Right lobe of liver (tissue), 6 donors: ENCODE data around the gene MPHOSPH9. TPM values are rescaled to one million over a fixed set of nuclear protein-coding genes. Genes with fewer than 3 reads are reported as not detected.
"Not testable (repeated sequence)": the region's sequence is repeated elsewhere in the genome, so short reads cannot be mapped to it uniquely, and the experiment has no call there.

Experiments
- ATAC-seq, 4 donors: fragments of 200-7000 bp; cut with Tn5 transposase; one replicate each; pipeline ENCODE4 v1.9.1; 2020; ENCODE audit warnings: mild to moderate bottlenecking in 4 of 4, moderate library complexity in 4 of 4
- DNase-seq, 3 donors: peaks; one replicate each; pipeline ENCODE4 v3.0.0-alpha.2; 2020
- H3K27ac ChIP-seq, 3 donors: fragments of 200-600 bp; one replicate each; pipeline ENCODE4 v1.8.0; 2022
- H3K27me3 ChIP-seq, 2 donors: fragments of 200-600 bp; one replicate each; pipeline ENCODE4 v1.8.0; 2022
- H3K36me3 ChIP-seq, 4 donors: fragments of 200-600 bp; sonication (generic) in 1 of 4; one replicate each; pipeline versions ENCODE4 v1.5.1 to v1.8.0; 2017 to 2022; ENCODE audit warnings: control low read depth in 1 of 4
- H3K4me1 ChIP-seq, 4 donors: fragments of 200-600 bp; sonication (generic) in 1 of 4; one replicate each; pipeline versions ENCODE4 v1.5.1 to v1.8.0; 2017 to 2022; ENCODE audit warnings: control low read depth in 1 of 4
- H3K4me3 ChIP-seq, 3 donors: fragments of 200-600 bp; one replicate each; pipeline ENCODE4 v1.8.0; 2022
- H3K9me3 ChIP-seq, 4 donors: fragments of 200-600 bp; sonication (generic) in 1 of 4; one replicate each; pipeline versions ENCODE4 v1.5.1 to v1.8.0; 2017 to 2022; ENCODE audit warnings: control low read depth in 1 of 4
- CTCF ChIP-seq, 4 donors: fragments of 200-600 bp in 3 of 4; fragments of 450-650 bp in 1 of 4; IDR thresholded peaks; one replicate each; pipeline versions ENCODE4 v1.5.1 to v1.8.0; 2016 to 2022; ENCODE audit warnings: antibody characterized with exemption in 4 of 4, mild to moderate bottlenecking in 2 of 4
- POLR2A ChIP-seq: fragments of 450-650 bp; IDR thresholded peaks from one replicate; pipeline ENCODE4 v1.6.1; 2017; ENCODE audit warnings: antibody characterized with exemption, mild to moderate bottlenecking
- WGBS: methylation state at CpG from one replicate; pipeline ENCODE4 v1.1.6; 2018; ENCODE audit warnings: low coverage, low lambda C conversion rate; ENCODE audit not compliant: insufficient coverage; ENCODE audit errors: missing lambda C conversion rate; 5-methylcytosine and 5-hydroxymethylcytosine counted together
- intact Hi-C, 2 donors: fragments of 100-400 bp; cut with DNase I; formaldehyde crosslinking; loops; one replicate each; pipeline versions ENCODE4 v1.11.2 to v1.14.1; 2022
- total RNA-seq, 6 experiments: library from RNA; depleted of rRNA in 2 of 6; stranded (reverse); fragments of >200 nt in 2 of 6; fragmentation: NEBNext Ultra II Directional in 3 of 6; extraction: Animal tissue kit (Norgen Biotek cat#: 25700) in 3 of 6; gene quantifications; one replicate each; pipeline versions ENCODE4 v1.1.0 to v1.2.4, GENCODE V29; 2016 to 2023
- donor health status: DM: no; HTN: yes; CAD: no.
- donor health status: DM: no; HTN: no; CAD: no.
- donor health status: DM: no; HTN: no; CAD: no.
- donor health status: DM: no; HTN: yes; CAD: no.
- donor health status: DM: no; HTN: yes; CAD: no.

The MPHOSPH9 gene
- total RNA-seq, 6 experiments from 2014 or later: 14.5 to 25.7 (median 19.1) TPM

DNA sequence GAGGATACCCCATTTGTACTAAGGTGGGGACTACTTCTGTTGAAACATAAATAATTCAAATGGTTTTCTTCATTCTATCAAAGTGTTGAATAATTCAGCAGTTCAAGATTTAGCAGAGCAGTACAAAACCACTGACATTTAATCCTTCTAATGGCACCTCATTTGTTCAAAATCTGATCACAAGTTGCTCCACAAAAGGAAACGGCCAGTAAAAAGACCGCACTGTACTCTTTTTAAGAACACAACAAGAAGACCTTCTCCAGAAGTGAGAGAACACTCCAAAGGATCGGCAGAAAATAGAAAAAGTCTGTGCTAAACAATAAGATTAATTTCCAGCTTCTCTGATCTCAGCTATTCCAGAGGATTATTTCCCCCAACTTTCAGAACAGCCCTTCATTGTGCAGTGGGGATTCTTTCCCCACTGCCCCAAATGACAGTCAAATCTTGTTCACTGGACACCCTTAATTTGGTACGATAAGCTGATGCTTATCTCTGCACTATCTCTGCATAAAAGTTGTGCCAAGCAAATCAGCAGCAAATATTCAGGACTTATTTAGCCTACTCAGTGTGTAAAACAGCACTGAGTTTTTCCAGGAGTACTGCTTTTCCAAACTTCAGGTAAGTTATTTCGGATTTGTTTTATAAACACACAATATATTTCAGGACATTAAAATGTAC, 5.2 kb downstream of the MPHOSPH9 start:
- 48% methylated on average over 5 of the region's 5 CpGs for WGBS
- ATAC-seq (no peak), DNase-seq (no peak)
- TF ChIP-seq CTCF (IDR thresholded peaks at IDR 0.05): no peak
- no peak for TF ChIP-seq POLR2A
- Histone ChIP-seq H3K36me3 (no peaks in the 10 kb centered on the region), H3K27me3 (no peaks in the 10 kb centered on the region), H3K4me3 (no peak overlapping the region), H3K4me1 (peaks cover 0 to 25% (median 5%) of the 10 kb centered on the region in 4 donors), H3K9me3 (no peaks in the 10 kb centered on the region), H3K27ac (no peak overlapping the region)
- intact Hi-C loops: no loop called here

GRCh38 chr12:123225443-123225842, 7.5 kb downstream of the MPHOSPH9 start:
- H3K4me3 ChIP-seq: no peak overlapping the region
- ATAC-seq (no peak), DNase-seq (no peak)
- TF ChIP-seq CTCF (IDR thresholded peaks at IDR 0.05) (no peak), POLR2A (no peak)
- intact Hi-C loops: no loop called here
- H3K9me3 ChIP-seq: no peaks in the 10 kb centered on the region
- no peaks in the 10 kb centered on the region for H3K27me3 ChIP-seq
- H3K4me1 ChIP-seq: peaks cover 0 to 13% (median 0%) of the 10 kb centered on the region in 4 donors
- H3K36me3 ChIP-seq: peaks cover 0 to 19% (median 2%) of the 10 kb centered on the region in 4 donors
- WGBS: 78% methylated on average over 1 of the region's 2 CpGs
- H3K27ac ChIP-seq: no peak overlapping the region

- DNase-seq (no peak), ATAC-seq (peak in 3 of 4 donors; percentile 30 to 42 (median 36))
- H3K27me3 ChIP-seq: no peaks in the 10 kb centered on the region
- intact Hi-C loops: no loop called here
- WGBS: 69% methylated on average over 11 of the region's 11 CpGs
- peaks cover 0 to 26% (median 3%) of the 10 kb centered on the region in 4 donors for H3K36me3 ChIP-seq
- no peak overlapping the region for H3K27ac ChIP-seq
- H3K4me1 ChIP-seq: no peaks in the 10 kb centered on the region
- H3K9me3 ChIP-seq: no peaks in the 10 kb centered on the region
- no peak overlapping the region for H3K4me3 ChIP-seq
- TF ChIP-seq POLR2A (no peak), CTCF (IDR thresholded peaks at IDR 0.05) (no peak)
Measured at GRCh38 chr12:123223241-123223668, 9.7 kb downstream of the MPHOSPH9 start.

GRCh38 chr12:123207815-123208214, 25.1 kb downstream of the MPHOSPH9 start:
- H3K4me1 ChIP-seq, H3K4me3 ChIP-seq, ATAC-seq, DNase-seq, H3K27me3 ChIP-seq, H3K9me3 ChIP-seq, intact Hi-C loops, H3K27ac ChIP-seq: not testable (repeated sequence)
- 92% methylated on average over 6 of the region's 7 CpGs for WGBS
- H3K36me3 ChIP-seq: peaks cover 0 to 23% (median 10%) of the 10 kb centered on the region in 4 donors

GRCh38 chr12:123206794-123207193, 26.1 kb downstream of the MPHOSPH9 start:
- H3K27me3 ChIP-seq, H3K4me3 ChIP-seq, ATAC-seq, H3K9me3 ChIP-seq, H3K27ac ChIP-seq, H3K4me1 ChIP-seq, DNase-seq, intact Hi-C loops: not testable (repeated sequence)
- 88% methylated on average over 3 of the region's 3 CpGs for WGBS
- peaks cover 0 to 32% (median 15%) of the 10 kb centered on the region in 4 donors for H3K36me3 ChIP-seq
